ENCODE results near the gene TMEM91. TPM values are rescaled to one million over a fixed set of nuclear protein-coding genes. Genes with fewer than 3 reads are reported as not detected.

The TMEM91 gene
- total RNA-seq, 1 donor = 6.2 TPM

DNA sequence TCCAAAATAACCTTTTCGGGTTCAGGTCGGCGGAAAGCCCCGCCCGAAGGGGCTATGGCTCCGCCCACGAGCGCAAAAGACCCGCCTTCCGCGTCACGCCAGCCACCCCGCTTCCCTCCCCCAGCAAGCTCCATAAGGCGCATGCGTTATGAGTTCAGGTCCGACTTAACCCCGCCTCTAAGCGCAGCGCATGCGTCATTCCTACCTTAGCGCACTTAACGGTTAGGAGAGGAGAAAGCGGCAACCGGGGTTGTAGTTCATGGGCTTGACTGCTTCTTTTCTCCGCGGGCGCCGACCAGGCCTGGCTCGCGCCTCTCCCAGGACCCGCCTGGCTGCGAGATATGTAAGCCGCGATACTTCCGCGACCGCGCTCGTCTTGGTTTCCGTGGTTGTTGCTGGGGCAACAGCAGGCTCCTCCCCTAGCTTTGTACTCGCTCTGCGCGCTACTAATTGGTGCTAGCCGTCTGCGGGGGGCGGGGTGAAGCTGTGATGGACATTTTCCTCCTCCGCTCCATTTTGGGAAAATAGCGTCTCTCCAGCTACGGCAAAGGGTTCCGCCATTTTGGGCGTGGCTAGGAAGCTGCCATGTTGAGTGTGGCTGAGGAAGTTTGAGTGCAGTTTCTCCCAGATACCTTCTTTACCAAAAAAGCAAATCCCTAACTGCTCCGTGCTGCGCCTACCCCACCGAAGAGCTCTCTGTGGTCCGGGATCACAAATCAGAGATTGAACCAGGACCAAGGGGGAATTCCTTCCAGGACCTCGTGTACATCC is 12.4 kb upstream of the TMEM91 start, which contains the start of gene B9D2:
Gene B9D2, minus strand, starts transcription at position 397 of the 771 bp plus-strand sequence. CDS start 630 bp downstream, outside the sequence.
- H3K27me3 ChIP-seq (ENCODE audit: insufficient read depth, low read length) = no peaks in the 10 kb centered on the region
- H3K4me2 ChIP-seq (ENCODE audit: insufficient read depth, low read length) = peak within 1 kb of the TSS; percentile 87
- H3K9me3 ChIP-seq (ENCODE audit: low read depth, low read length) = no peaks in the 10 kb centered on the region
- peaks cover 24% of the 10 kb centered on the region for H3K4me1 ChIP-seq (ENCODE audit: insufficient read depth, low read length)
- H4K20me1 ChIP-seq (ENCODE audit: insufficient read depth, low read length) = no peaks in the 10 kb centered on the region
- peak within 1 kb of the TSS; percentile 100 for H3K27ac ChIP-seq (ENCODE audit: low read depth, low read length)
- peaks cover 5% of the 10 kb centered on the region for H3K36me3 ChIP-seq (ENCODE audit: insufficient read depth, low read length)
- peaks cover 37% of the 10 kb centered on the region for H3K79me2 ChIP-seq (ENCODE audit: insufficient read depth, low read length)
- peak; percentile 97 for DNase-seq (ENCODE audit: insufficient read length, low spot score, missing footprints)
- H3K4me3 ChIP-seq (ENCODE audit: insufficient read depth, low read length) = peak within 1 kb of the TSS; percentile 94
- TF ChIP-seq, protein P1, sequence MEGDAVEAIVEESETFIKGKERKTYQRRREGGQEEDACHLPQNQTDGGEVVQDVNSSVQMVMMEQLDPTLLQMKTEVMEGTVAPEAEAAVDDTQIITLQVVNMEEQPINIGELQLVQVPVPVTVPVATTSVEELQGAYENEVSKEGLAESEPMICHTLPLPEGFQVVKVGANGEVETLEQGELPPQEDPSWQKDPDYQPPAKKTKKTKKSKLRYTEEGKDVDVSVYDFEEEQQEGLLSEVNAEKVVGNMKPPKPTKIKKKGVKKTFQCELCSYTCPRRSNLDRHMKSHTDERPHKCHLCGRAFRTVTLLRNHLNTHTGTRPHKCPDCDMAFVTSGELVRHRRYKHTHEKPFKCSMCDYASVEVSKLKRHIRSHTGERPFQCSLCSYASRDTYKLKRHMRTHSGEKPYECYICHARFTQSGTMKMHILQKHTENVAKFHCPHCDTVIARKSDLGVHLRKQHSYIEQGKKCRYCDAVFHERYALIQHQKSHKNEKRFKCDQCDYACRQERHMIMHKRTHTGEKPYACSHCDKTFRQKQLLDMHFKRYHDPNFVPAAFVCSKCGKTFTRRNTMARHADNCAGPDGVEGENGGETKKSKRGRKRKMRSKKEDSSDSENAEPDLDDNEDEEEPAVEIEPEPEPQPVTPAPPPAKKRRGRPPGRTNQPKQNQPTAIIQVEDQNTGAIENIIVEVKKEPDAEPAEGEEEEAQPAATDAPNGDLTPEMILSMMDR (IDR thresholded peaks at IDR 0.05; ENCODE audit: extremely low read depth, low read depth, low read length) = no peak
- peak within 1 kb of the TSS; percentile 95 for H2AFZ ChIP-seq (ENCODE audit: low read length)

DNA sequence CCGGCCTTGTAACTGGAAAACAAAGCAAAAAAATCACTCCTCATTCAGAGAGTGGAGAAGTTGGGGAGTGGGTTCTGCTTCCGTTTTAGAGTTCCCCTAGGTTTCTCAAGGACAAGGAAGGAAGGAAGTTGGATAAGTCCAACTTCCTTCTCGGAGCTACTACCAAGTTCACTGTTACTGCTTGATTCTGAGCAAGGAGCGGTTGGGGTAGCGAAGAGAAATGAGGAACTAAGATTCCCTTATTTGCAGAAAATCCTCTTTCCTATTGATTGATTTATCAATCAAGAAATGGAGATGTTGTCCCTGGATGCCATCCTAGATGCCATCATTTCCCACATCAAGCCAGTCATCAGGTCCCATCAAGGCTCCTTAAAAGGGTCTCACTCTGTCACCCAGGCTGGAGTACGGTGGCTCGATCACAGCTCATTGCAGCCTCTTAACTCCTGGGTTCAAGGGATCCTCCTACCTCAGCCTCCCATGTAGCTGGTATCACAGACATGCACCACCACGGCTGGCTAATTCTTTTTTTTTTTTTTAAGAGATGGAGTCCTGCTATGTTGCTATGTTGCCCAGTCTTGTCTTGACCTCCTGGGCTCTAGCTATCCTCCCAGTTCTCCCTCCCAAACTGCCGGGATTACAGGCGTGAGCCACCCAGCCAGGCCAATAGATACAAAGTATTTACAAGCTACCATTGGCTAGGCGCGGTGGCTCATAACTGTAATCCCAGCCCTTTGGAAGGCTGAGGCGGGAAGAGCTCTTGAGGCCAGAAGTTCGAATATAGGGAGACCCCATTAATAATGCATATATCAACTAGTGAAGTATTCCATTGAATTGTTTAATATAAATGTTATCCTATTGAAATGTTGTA is 11.6 kb upstream of the TMEM91 start:
- peak overlapping the region; percentile 100 for H3K27ac ChIP-seq (ENCODE audit: low read depth, low read length)
- peak overlapping the region; percentile 83 for H2AFZ ChIP-seq (ENCODE audit: low read length)
- H4K20me1 ChIP-seq (ENCODE audit: insufficient read depth, low read length) = no peaks in the 10 kb centered on the region
- peaks cover 24% of the 10 kb centered on the region for H3K4me1 ChIP-seq (ENCODE audit: insufficient read depth, low read length)
- peaks cover 5% of the 10 kb centered on the region for H3K36me3 ChIP-seq (ENCODE audit: insufficient read depth, low read length)
- TF ChIP-seq, protein P1 (IDR thresholded peaks at IDR 0.05; ENCODE audit: extremely low read depth, low read depth, low read length) = no peak
- H3K4me2 ChIP-seq (ENCODE audit: insufficient read depth, low read length) = peak overlapping the region; percentile 87
- no peak for DNase-seq (ENCODE audit: insufficient read length, low spot score, missing footprints)
- peaks cover 42% of the 10 kb centered on the region for H3K79me2 ChIP-seq (ENCODE audit: insufficient read depth, low read length)
- no peaks in the 10 kb centered on the region for H3K9me3 ChIP-seq (ENCODE audit: low read depth, low read length)
- peak overlapping the region; percentile 94 for H3K4me3 ChIP-seq (ENCODE audit: insufficient read depth, low read length)
- no peaks in the 10 kb centered on the region for H3K27me3 ChIP-seq (ENCODE audit: insufficient read depth, low read length)

DNA sequence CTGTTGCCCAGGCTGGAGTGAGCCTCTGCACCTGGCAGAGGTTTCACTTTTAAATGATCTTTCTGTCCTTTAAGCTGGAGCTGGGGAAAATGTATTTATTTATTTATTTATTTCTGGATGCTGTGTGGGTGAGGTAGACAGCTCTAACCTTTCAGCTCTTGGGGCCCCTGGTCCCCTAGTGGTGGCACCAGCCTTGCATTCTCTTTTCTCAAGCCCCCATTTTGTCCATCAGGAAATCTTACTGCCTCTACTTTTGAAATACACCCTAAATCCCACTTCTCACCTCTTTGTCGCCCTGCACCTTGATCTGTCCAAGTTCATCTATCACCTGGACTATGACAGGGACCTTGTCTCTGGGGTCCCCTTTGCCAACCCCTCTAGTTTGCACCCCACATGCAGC is 10.2 kb upstream of the TMEM91 start:
- H3K27me3 ChIP-seq (ENCODE audit: insufficient read depth, low read length) = no peaks in the 10 kb centered on the region
- H3K27ac ChIP-seq (ENCODE audit: low read depth, low read length) = peak overlapping the region; percentile 41
- peaks cover 3% of the 10 kb centered on the region for H3K36me3 ChIP-seq (ENCODE audit: insufficient read depth, low read length)
- peaks cover 24% of the 10 kb centered on the region for H3K4me1 ChIP-seq (ENCODE audit: insufficient read depth, low read length)
- peaks cover 45% of the 10 kb centered on the region for H3K79me2 ChIP-seq (ENCODE audit: insufficient read depth, low read length)
- no peak overlapping the region for H2AFZ ChIP-seq (ENCODE audit: low read length)
- H4K20me1 ChIP-seq (ENCODE audit: insufficient read depth, low read length) = no peaks in the 10 kb centered on the region
- DNase-seq (ENCODE audit: insufficient read length, low spot score, missing footprints) = no peak
- TF ChIP-seq, protein P1 (IDR thresholded peaks at IDR 0.05; ENCODE audit: extremely low read depth, low read depth, low read length) = peak; percentile 21
- H3K4me2 ChIP-seq (ENCODE audit: insufficient read depth, low read length) = no peak overlapping the region
- no peaks in the 10 kb centered on the region for H3K9me3 ChIP-seq (ENCODE audit: low read depth, low read length)
- H3K4me3 ChIP-seq (ENCODE audit: insufficient read depth, low read length) = no peak overlapping the region
